GM21526 (cell line): ENCODE measurements around the gene ERC2.
A peak's percentile ranks its signal among the peaks of the same experiment; 100 is the strongest.

Experiments used
- ATAC-seq: cut with Tn5 transposase; IDR thresholded peaks from one replicate; pipeline ENCODE4 v1.9.1; 2021; ENCODE audit warnings: moderate library complexity; ENCODE audit not compliant: unreplicated experiment, low FRiP score

ERC2 gene

GRCh38 chr3:55742022-55742831, 726.0 kb downstream of the ERC2 start:
- ATAC-seq, result no peak

GRCh38 chr3:55737186-55737585, 731.1 kb downstream of the ERC2 start:
- ATAC-seq, result no peak

- no peak for ATAC-seq
Observed at GRCh38 chr3:55735976-55736375, 732.3 kb downstream of the ERC2 start.

GRCh38 chr3:55731741-55732140, 736.5 kb downstream of the ERC2 start:
- ATAC-seq, result no peak

- no peak for ATAC-seq
Observed at GRCh38 chr3:55729546-55729945, 738.7 kb downstream of the ERC2 start.

- no peak for ATAC-seq
Observed at GRCh38 chr3:55728461-55729100, 739.7 kb downstream of the ERC2 start.

GRCh38 chr3:55726501-55726775, 741.8 kb downstream of the ERC2 start:
- no peak for ATAC-seq

- no peak for ATAC-seq
Observed at GRCh38 chr3:55725681-55726500, 742.4 kb downstream of the ERC2 start.

GRCh38 chr3:55724821-55725220, 743.4 kb downstream of the ERC2 start:
- peak; percentile 53 for ATAC-seq

GRCh38 chr3:55724407-55724784, 743.9 kb downstream of the ERC2 start:
- no peak for ATAC-seq

GRCh38 chr3:55723653-55724406, 744.4 kb downstream of the ERC2 start:
- ATAC-seq, result no peak

GRCh38 chr3:55721716-55722484, 746.4 kb downstream of the ERC2 start:
- no peak for ATAC-seq

GRCh38 chr3:55720614-55721013, 747.7 kb downstream of the ERC2 start:
- ATAC-seq, result no peak

GRCh38 chr3:55719508-55719907, 748.8 kb downstream of the ERC2 start:
- no peak for ATAC-seq

GRCh38 chr3:55719006-55719405, 749.3 kb downstream of the ERC2 start:
- no peak for ATAC-seq

GRCh38 chr3:55718521-55718921, 749.7 kb downstream of the ERC2 start:
- ATAC-seq, result no peak

- ATAC-seq, result no peak
Observed at GRCh38 chr3:55718074-55718473, 750.2 kb downstream of the ERC2 start.

- no peak for ATAC-seq
Observed at GRCh38 chr3:55717481-55717880, 750.8 kb downstream of the ERC2 start.

- no peak for ATAC-seq
Observed at GRCh38 chr3:55716611-55717225, 751.5 kb downstream of the ERC2 start.

- no peak for ATAC-seq
Observed at GRCh38 chr3:55716044-55716443, 752.2 kb downstream of the ERC2 start.
